ENCODE measurements around the gene GIMAP4.

Gene GIMAP4

DNA sequence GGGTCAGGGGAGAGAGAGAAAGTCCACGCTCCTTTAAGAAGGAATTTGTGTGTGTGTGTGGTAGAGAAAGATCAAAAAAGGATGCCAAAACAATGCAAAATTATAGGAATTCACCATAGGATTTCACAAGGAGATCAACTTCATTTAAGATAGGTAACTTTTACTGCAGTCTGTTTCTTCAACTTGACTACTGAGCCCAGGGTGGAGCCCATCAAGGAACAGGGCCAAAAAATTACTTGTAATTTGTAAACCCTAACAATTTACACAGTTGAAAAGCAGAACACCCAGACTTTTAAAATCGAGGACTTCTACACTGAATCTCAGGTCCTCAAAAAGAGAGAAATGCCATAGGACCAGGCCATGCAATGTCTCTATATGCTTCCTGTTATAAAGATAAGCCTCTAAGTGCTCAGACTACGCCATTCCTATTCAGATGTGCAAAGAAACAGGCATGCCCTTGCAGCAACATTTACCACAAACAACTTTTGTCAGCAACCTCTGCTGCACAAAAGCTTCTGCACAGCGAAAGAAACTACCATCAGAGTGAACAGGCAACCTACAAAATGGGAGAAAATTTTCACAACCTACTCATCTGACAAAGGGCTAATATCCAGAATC lies 10.6 kb upstream of the GIMAP4 start:
- no peak overlapping the region for H3K4me3 ChIP-seq (ENCODE audit: low read length in 2 of 2)
- H3K79me1 ChIP-seq (ENCODE audit: low read depth, low read length): no peaks in the 10 kb centered on the region
- no peak overlapping the region for H3K18ac ChIP-seq (ENCODE audit: low read length)
- no CpG with 5 or more reads among the region's 4 CpGs for WGBS, 2 donors (ENCODE audit: extremely low coverage in 2 of 2, insufficient read length in 2 of 2, insufficient replicate concordance in 1 of 2)
- no peak overlapping the region for H3K23ac ChIP-seq (ENCODE audit: low read depth, low read length, poor library complexity)
- H3K14ac ChIP-seq (ENCODE audit: low read length): no peak overlapping the region
- H3K4me1 ChIP-seq (ENCODE audit: control insufficient read depth in 2 of 2, insufficient read depth in 1 of 2, low read depth in 1 of 2, low read length in 2 of 2): no peaks in the 10 kb centered on the region
- no peak overlapping the region for H2AK5ac ChIP-seq (ENCODE audit: low read depth, low read length)
- H2BK5ac ChIP-seq (ENCODE audit: low read length): no peak overlapping the region
- no peak overlapping the region for H2BK120ac ChIP-seq (ENCODE audit: low read depth, low read length)
- H3K4me2 ChIP-seq (ENCODE audit: insufficient read depth, low read length, poor library complexity, severe bottlenecking): no peak overlapping the region
- no peak for DNase-seq (ENCODE audit: low spot score)
- no peaks in the 10 kb centered on the region for H3K36me3 ChIP-seq (replicated peaks in 1 of 2; ENCODE audit: control insufficient read depth in 2 of 2, insufficient read depth in 2 of 2, low read length in 2 of 2)
- H4K91ac ChIP-seq (ENCODE audit: low read depth, low read length, poor library complexity): no peak overlapping the region
- no peak overlapping the region for H2AFZ ChIP-seq (ENCODE audit: low read length)
- H3K27ac ChIP-seq (replicated peaks; ENCODE audit: low read length): no peak overlapping the region
- H3K4ac ChIP-seq (ENCODE audit: low read length): no peak overlapping the region
- H3K9me3 ChIP-seq (replicated peaks in 1 of 2; ENCODE audit: control insufficient read depth in 2 of 2, insufficient read depth in 1 of 2, low read depth in 1 of 2, low read length in 2 of 2): peaks cover 0 to 3% of the 10 kb centered on the region in 2 donors
- no peak overlapping the region for H4K8ac ChIP-seq (ENCODE audit: low read depth, low read length)
- no peak overlapping the region for H3K9ac ChIP-seq (ENCODE audit: low read depth, low read length, poor library complexity)
- no peak overlapping the region for H2BK12ac ChIP-seq (ENCODE audit: low read length)
- no peak overlapping the region for H2BK15ac ChIP-seq (ENCODE audit: low read length)
- no peaks in the 10 kb centered on the region for H3K27me3 ChIP-seq (ENCODE audit: control insufficient read depth in 3 of 3, insufficient read depth in 3 of 3, low read depth in 1 of 3, low read length in 3 of 3)

DNA sequence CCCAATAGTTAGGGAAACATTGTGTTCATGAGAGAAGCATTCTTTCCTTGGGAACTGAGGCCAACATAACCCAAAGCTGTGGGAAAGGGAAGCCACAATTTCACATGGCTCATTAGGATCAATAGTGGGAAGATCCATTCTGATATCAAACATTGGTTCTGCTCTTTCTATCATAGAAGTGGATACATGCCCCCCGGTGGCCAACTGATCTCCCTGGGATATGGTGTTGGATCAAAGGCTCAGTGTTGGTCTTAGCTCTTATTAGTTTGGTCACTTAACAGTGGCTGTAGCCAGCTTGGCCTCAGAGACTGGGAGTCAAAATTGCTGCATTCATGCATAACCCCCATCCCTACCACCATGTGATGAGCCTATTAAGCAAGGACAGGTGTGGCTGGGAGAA lies 6.7 kb upstream of the GIMAP4 start:
- Histone ChIP-seq H3K4me3 (ENCODE audit: low read length in 2 of 2) (no peak overlapping the region), H2BK120ac (ENCODE audit: low read depth, low read length) (no peak overlapping the region), H2BK5ac (ENCODE audit: low read length) (no peak overlapping the region), H3K4me1 (ENCODE audit: control insufficient read depth in 2 of 2, insufficient read depth in 1 of 2, low read depth in 1 of 2, low read length in 2 of 2) (no peaks in the 10 kb centered on the region), H3K9ac (ENCODE audit: low read depth, low read length, poor library complexity) (no peak overlapping the region), H4K91ac (ENCODE audit: low read depth, low read length, poor library complexity) (no peak overlapping the region), H3K4me2 (ENCODE audit: insufficient read depth, low read length, poor library complexity, severe bottlenecking) (no peak overlapping the region), H3K9me3 (replicated peaks in 1 of 2; ENCODE audit: control insufficient read depth in 2 of 2, insufficient read depth in 1 of 2, low read depth in 1 of 2, low read length in 2 of 2) (peaks cover 0 to 2% of the 10 kb centered on the region in 2 donors), H3K23ac (ENCODE audit: low read depth, low read length, poor library complexity) (no peak overlapping the region), H3K27ac (replicated peaks; ENCODE audit: low read length) (no peak overlapping the region), H3K79me1 (ENCODE audit: low read depth, low read length) (no peaks in the 10 kb centered on the region), H3K36me3 (replicated peaks in 1 of 2; ENCODE audit: control insufficient read depth in 2 of 2, insufficient read depth in 2 of 2, low read length in 2 of 2) (no peaks in the 10 kb centered on the region), H2BK15ac (ENCODE audit: low read length) (no peak overlapping the region), H2BK12ac (ENCODE audit: low read length) (no peak overlapping the region), H3K4ac (ENCODE audit: low read length) (no peak overlapping the region), H3K27me3 (ENCODE audit: control insufficient read depth in 3 of 3, insufficient read depth in 3 of 3, low read depth in 1 of 3, low read length in 3 of 3) (peaks cover 0 to 6% (median 0%) of the 10 kb centered on the region in 3 experiments), H2AK5ac (ENCODE audit: low read depth, low read length) (no peak overlapping the region), H3K14ac (ENCODE audit: low read length) (no peak overlapping the region), H4K8ac (ENCODE audit: low read depth, low read length) (no peak overlapping the region), H2AFZ (ENCODE audit: low read length) (no peak overlapping the region), H3K18ac (ENCODE audit: low read length) (no peak overlapping the region)
- no peak for DNase-seq (ENCODE audit: low spot score)
- WGBS, 2 donors (ENCODE audit: extremely low coverage in 2 of 2, insufficient read length in 2 of 2, insufficient replicate concordance in 1 of 2): no CpG with 5 or more reads among the region's 1 CpG

DNA sequence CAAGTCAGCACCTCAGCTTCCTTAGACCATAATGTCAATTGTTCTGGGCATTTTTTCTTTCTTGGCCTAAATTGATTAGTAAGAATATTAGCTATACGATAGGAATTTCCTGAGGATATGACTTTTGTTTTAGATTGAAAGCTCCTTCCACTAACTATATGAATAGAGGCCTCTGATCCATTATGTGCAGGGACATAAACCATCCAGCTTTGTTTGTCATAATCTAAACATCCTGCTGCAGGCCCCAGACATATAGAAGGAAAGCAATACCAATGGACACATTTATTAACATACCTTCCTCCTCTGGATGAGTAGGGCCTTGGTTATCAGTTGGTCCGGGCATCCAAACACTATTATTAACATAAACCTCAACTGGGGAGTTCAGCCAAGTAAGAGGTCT lies 4.3 kb upstream of the GIMAP4 start:
- H3K9me3 ChIP-seq (replicated peaks in 1 of 2; ENCODE audit: control insufficient read depth in 2 of 2, insufficient read depth in 1 of 2, low read depth in 1 of 2, low read length in 2 of 2): peaks cover 0 to 2% of the 10 kb centered on the region in 2 donors
- H2BK120ac ChIP-seq (ENCODE audit: low read depth, low read length): no peak overlapping the region
- WGBS, 2 donors (ENCODE audit: extremely low coverage in 2 of 2, insufficient read length in 2 of 2, insufficient replicate concordance in 1 of 2): no CpG with 5 or more reads among the region's 2 CpGs

DNA sequence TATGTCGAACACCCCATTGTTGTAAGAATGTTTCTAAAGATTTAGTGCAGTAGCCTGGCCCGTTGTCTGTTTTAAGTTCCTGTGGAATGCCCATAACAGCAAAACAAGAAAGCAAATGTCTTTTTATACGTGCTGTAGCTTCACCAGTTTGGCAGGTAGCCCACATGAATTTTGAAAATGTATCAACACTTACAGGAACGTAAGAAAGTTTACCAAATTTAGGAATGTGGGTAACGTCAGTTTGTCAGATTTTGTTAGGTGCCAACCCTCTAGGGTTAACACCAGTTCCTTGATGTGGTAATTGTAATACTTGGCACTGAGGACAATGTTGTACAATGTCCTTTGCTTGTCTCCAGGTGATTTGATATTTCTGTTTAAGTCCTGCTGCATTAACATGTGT lies 3.2 kb upstream of the GIMAP4 start:
- Histone ChIP-seq H2BK15ac (ENCODE audit: low read length) (no peak overlapping the region), H3K9ac (ENCODE audit: low read depth, low read length, poor library complexity) (no peak overlapping the region), H2AK5ac (ENCODE audit: low read depth, low read length) (no peak overlapping the region), H2BK12ac (ENCODE audit: low read length) (no peak overlapping the region), H3K4me2 (ENCODE audit: insufficient read depth, low read length, poor library complexity, severe bottlenecking) (no peak overlapping the region), H3K36me3 (replicated peaks in 1 of 2; ENCODE audit: control insufficient read depth in 2 of 2, insufficient read depth in 2 of 2, low read length in 2 of 2) (no peaks in the 10 kb centered on the region), H3K23ac (ENCODE audit: low read depth, low read length, poor library complexity) (no peak overlapping the region), H3K27me3 (ENCODE audit: control insufficient read depth in 3 of 3, insufficient read depth in 3 of 3, low read depth in 1 of 3, low read length in 3 of 3) (peaks cover 0 to 8% (median 0%) of the 10 kb centered on the region in 3 experiments), H3K4ac (ENCODE audit: low read length) (no peak overlapping the region), H2BK5ac (ENCODE audit: low read length) (no peak overlapping the region), H3K4me3 (ENCODE audit: low read length in 2 of 2) (no peak overlapping the region), H3K14ac (ENCODE audit: low read length) (no peak overlapping the region), H4K91ac (ENCODE audit: low read depth, low read length, poor library complexity) (no peak overlapping the region), H3K27ac (replicated peaks; ENCODE audit: low read length) (no peak overlapping the region), H3K4me1 (ENCODE audit: control insufficient read depth in 2 of 2, insufficient read depth in 1 of 2, low read depth in 1 of 2, low read length in 2 of 2) (no peaks in the 10 kb centered on the region), H4K8ac (ENCODE audit: low read depth, low read length) (no peak overlapping the region), H2AFZ (ENCODE audit: low read length) (no peak overlapping the region), H3K9me3 (replicated peaks in 1 of 2; ENCODE audit: control insufficient read depth in 2 of 2, insufficient read depth in 1 of 2, low read depth in 1 of 2, low read length in 2 of 2) (peaks cover 0 to 2% of the 10 kb centered on the region in 2 donors), H3K18ac (ENCODE audit: low read length) (no peak overlapping the region), H2BK120ac (ENCODE audit: low read depth, low read length) (no peak overlapping the region), H3K79me1 (ENCODE audit: low read depth, low read length) (no peaks in the 10 kb centered on the region)
- DNase-seq (ENCODE audit: low spot score): no peak
- WGBS, 2 donors (ENCODE audit: extremely low coverage in 2 of 2, insufficient read length in 2 of 2, insufficient replicate concordance in 1 of 2): no CpG with 5 or more reads among the region's 5 CpGs

More for the DNA sequence above, 4.3 kb upstream of the GIMAP4 start:
- Histone ChIP-seq H3K23ac (ENCODE audit: low read depth, low read length, poor library complexity) (no peak overlapping the region), H4K91ac (ENCODE audit: low read depth, low read length, poor library complexity) (no peak overlapping the region), H3K4me3 (ENCODE audit: low read length in 2 of 2) (no peak overlapping the region), H2BK12ac (ENCODE audit: low read length) (no peak overlapping the region), H3K27me3 (ENCODE audit: control insufficient read depth in 3 of 3, insufficient read depth in 3 of 3, low read depth in 1 of 3, low read length in 3 of 3) (peaks cover 0 to 8% (median 0%) of the 10 kb centered on the region in 3 experiments), H3K4ac (ENCODE audit: low read length) (no peak overlapping the region), H3K27ac (replicated peaks; ENCODE audit: low read length) (no peak overlapping the region), H2AK5ac (ENCODE audit: low read depth, low read length) (no peak overlapping the region), H2BK15ac (ENCODE audit: low read length) (no peak overlapping the region), H3K4me1 (ENCODE audit: control insufficient read depth in 2 of 2, insufficient read depth in 1 of 2, low read depth in 1 of 2, low read length in 2 of 2) (no peaks in the 10 kb centered on the region), H3K14ac (ENCODE audit: low read length) (no peak overlapping the region), H2BK5ac (ENCODE audit: low read length) (no peak overlapping the region), H3K9ac (ENCODE audit: low read depth, low read length, poor library complexity) (no peak overlapping the region), H2AFZ (ENCODE audit: low read length) (no peak overlapping the region), H4K8ac (ENCODE audit: low read depth, low read length) (no peak overlapping the region), H3K79me1 (ENCODE audit: low read depth, low read length) (no peaks in the 10 kb centered on the region), H3K18ac (ENCODE audit: low read length) (no peak overlapping the region), H3K4me2 (ENCODE audit: insufficient read depth, low read length, poor library complexity, severe bottlenecking) (no peak overlapping the region), H3K36me3 (replicated peaks in 1 of 2; ENCODE audit: control insufficient read depth in 2 of 2, insufficient read depth in 2 of 2, low read length in 2 of 2) (no peaks in the 10 kb centered on the region)
- DNase-seq (ENCODE audit: low spot score): no peak

Measured in neuronal stem cell (in vitro differentiated cells).